Calu3 (cell line): ENCODE data around the gene NRCAM. TPM values are rescaled to one million over a fixed set of nuclear protein-coding genes. Genes with fewer than 3 reads are reported as not detected.

Experiments used
- BruUV-seq: library from RNA; stranded (reverse); fragments of 400-500 nt; replicated peaks from 2 replicates; lab custom pipeline; 2021; lab: Mats Ljungman, UMichigan
- CTCF ChIA-PET: fragments of 300-600 bp; sonication (Branson Sonifier 250); formaldehyde crosslinking; loops from one replicate; lab custom pipeline; 2022; ENCODE audit warnings: antibody characterized with exemption; lab: Charles Lee
- DNase-seq: peaks from one replicate; pipeline ENCODE4 v3.0.0; 2022
- H3K27ac Mint-ChIP-seq: one replicate; pipeline ENCODE4 v1.8.0; 2022; ENCODE audit warnings: mixed read lengths; ENCODE audit not compliant: unreplicated experiment
- H3K27me3 Mint-ChIP-seq: one replicate; pipeline ENCODE4 v1.8.0; 2022; ENCODE audit warnings: mixed read lengths; ENCODE audit not compliant: unreplicated experiment
- H3K36me3 Mint-ChIP-seq: one replicate; pipeline ENCODE4 v1.8.0; 2022; ENCODE audit warnings: mild to moderate bottlenecking, moderate library complexity, mixed read lengths; ENCODE audit not compliant: insufficient read depth, unreplicated experiment
- H3K4me1 Mint-ChIP-seq: one replicate; pipeline ENCODE4 v1.8.0; 2022; ENCODE audit warnings: mild to moderate bottlenecking, low read depth, mixed read lengths; ENCODE audit not compliant: unreplicated experiment
- H3K4me3 Mint-ChIP-seq: one replicate; pipeline ENCODE4 v1.8.0; 2022; ENCODE audit warnings: mild to moderate bottlenecking, low read depth, moderate library complexity, mixed read lengths; ENCODE audit not compliant: unreplicated experiment
- H3K9me3 Mint-ChIP-seq: one replicate; pipeline ENCODE4 v1.8.0; 2022; ENCODE audit warnings: low read depth, mixed read lengths; ENCODE audit not compliant: unreplicated experiment
- CTCF ChIP-seq: fragments of 200-600 bp; IDR thresholded peaks from one replicate; pipeline ENCODE4 v1.8.0; 2022; ENCODE audit warnings: antibody characterized with exemption; ENCODE audit not compliant: unreplicated experiment
- intact Hi-C: fragments of 100-400 bp; cut with micrococcal nuclease; formaldehyde crosslinking; loops from one replicate; pipeline ENCODE4 v1.10.0; 2022; ENCODE audit not compliant: unreplicated experiment
- total RNA-seq: library from RNA; stranded (reverse); gene quantifications from 2 replicates; pipeline ENCODE4 v1.2.3, GENCODE V29; 2022

The NRCAM gene
- total RNA-seq, 1 experiment from 2014 or later: 15.0 TPM

GRCh38 chr7:108225531-108226181 lies 230.6 kb downstream of the NRCAM start:
- CTCF ChIA-PET: no interaction called here
- Mint-ChIP-seq H3K27ac (no peak overlapping the region), H3K4me3 (no peak overlapping the region), H3K27me3 (no peaks in the 10 kb centered on the region), H3K9me3 (no peaks in the 10 kb centered on the region), H3K4me1 (no peaks in the 10 kb centered on the region), H3K36me3 (no peaks in the 10 kb centered on the region)
- TF ChIP-seq CTCF: no peak
- intact Hi-C loops: no loop called here
- BruUV-seq: no TSS peak
- DNase-seq: no peak

- CTCF ChIA-PET: no interaction called here
- Mint-ChIP-seq H3K9me3 (no peaks in the 10 kb centered on the region), H3K4me1 (no peaks in the 10 kb centered on the region), H3K36me3 (no peaks in the 10 kb centered on the region), H3K27ac (no peak overlapping the region), H3K27me3 (no peaks in the 10 kb centered on the region), H3K4me3 (no peak overlapping the region)
- TF ChIP-seq CTCF: no peak
- BruUV-seq: no TSS peak
- intact Hi-C loops: no loop called here
- no peak for DNase-seq
These were observed 231.8 kb downstream of the NRCAM start for GRCh38 chr7:108224387-108224786.

GRCh38 chr7:108222236-108222892 lies 233.9 kb downstream of the NRCAM start:
- H3K27ac Mint-ChIP-seq: no peak overlapping the region
- no peak for DNase-seq
- no peaks in the 10 kb centered on the region for H3K36me3 Mint-ChIP-seq
- H3K4me3 Mint-ChIP-seq: no peak overlapping the region
- H3K27me3 Mint-ChIP-seq: no peaks in the 10 kb centered on the region
- peaks cover 5% of the 10 kb centered on the region for H3K9me3 Mint-ChIP-seq
- intact Hi-C loops: no loop called here
- no peak for TF ChIP-seq CTCF
- no peaks in the 10 kb centered on the region for H3K4me1 Mint-ChIP-seq
- BruUV-seq: no TSS peak
- CTCF ChIA-PET: no interaction called here

- Mint-ChIP-seq H3K9me3 (peaks cover 2% of the 10 kb centered on the region), H3K36me3 (no peaks in the 10 kb centered on the region), H3K27ac (peak overlapping the region; percentile 55), H3K4me3 (no peak overlapping the region), H3K4me1 (peaks cover 35% of the 10 kb centered on the region), H3K27me3 (no peaks in the 10 kb centered on the region)
- no TSS peak for BruUV-seq
- DNase-seq: peak; percentile 66
- intact Hi-C loops: no loop called here
- TF ChIP-seq CTCF: no peak
- CTCF ChIA-PET: no interaction called here
These were observed 244.6 kb downstream of the NRCAM start for GRCh38 chr7:108211382-108212201.
